Left renal pelvis (tissue), 4 donors: ENCODE results near the gene CCDC15. TPM values are rescaled to one million over a fixed set of nuclear protein-coding genes. Genes with fewer than 3 reads are reported as not detected.
"Not testable (repeated sequence)": the region's sequence is repeated elsewhere in the genome, so short reads cannot be mapped to it uniquely, and the experiment has no call there.

Source experiments
- DNase-seq, 4 donors: peaks; one replicate each; pipeline ENCODE4 v3.0.0-alpha.2; 2013; ENCODE audit warnings: low read depth in 4 of 4, low spot score in 3 of 4
- polyA plus RNA-seq, 4 donors: library from polyadenylated mRNA; unstranded; fragments of 120-200 nt; gene quantifications; one replicate each; pipeline ENCODE4 v1.2.1, GENCODE V29; 2013; ENCODE audit not compliant: insufficient read length in 4 of 4

The CCDC15 gene
- polyA plus RNA-seq, 4 donors, result 2.8 to 4.4 (median 3.9) TPM

- DNase-seq, result no peak
These were observed 126.0 kb downstream of the CCDC15 start for GRCh38 chr11:125079878-125080530.

GRCh38 chr11:125080531-125080911, 126.5 kb downstream of the CCDC15 start:
- DNase-seq, result no peak

GRCh38 chr11:125081098-125081798, 127.2 kb downstream of the CCDC15 start:
- no peak for DNase-seq

DNA sequence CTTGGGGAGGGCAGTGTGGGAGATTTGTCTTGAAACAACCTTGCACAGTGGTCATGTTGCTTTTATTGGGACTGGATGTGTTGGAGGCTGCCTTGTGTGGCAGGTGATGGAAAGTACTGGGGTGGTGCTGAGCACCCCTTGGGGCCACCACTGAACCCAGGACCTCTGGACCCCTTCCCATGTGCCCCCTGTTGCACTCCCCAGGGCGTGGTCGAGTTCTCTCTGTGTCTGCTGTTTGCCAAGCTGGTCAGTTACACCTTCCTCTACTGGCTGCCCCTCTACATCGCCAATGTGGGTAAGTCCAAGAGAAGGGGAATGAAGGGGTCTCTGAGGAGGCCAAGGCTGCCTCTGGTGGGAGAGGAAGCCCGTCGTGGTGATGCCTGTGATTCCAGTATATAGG, 128.0 kb downstream of the CCDC15 start:
- no peak for DNase-seq

DNA sequence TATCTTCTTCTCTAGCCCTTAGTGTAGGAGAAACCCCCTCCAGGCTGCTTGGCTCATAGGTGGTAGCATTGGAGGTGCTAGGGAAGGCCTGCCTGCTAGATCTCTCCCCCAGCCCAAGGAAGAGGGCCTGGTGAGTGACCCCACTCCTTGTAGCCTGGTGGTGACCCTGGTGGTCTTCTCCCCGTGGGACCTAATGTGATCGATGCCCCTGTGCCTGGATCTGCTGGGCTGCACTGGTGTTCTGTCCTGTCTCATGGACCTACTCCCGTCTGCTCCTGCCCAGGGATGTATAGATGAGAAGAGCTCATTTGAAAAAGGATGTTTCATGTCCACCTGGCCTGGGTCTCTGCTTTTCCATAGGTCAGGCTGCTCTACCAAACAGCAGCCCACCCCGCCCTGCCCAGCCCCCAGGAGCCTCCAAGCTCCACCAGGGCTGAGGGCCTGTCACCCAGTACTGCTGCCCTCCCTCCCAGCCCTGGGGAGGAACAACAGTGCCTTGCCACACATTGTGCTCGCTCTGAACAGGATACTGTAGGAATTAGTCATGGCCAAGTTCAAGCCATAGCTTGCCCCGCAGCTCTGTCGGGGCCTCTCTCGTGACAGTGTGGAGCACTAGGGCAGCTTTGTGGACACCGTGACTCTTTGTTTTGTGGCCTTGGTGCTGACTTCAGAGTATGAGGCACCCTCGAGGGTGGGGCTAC, 128.8 kb downstream of the CCDC15 start:
- no peak for DNase-seq

- DNase-seq, result no peak
These were observed 129.5 kb downstream of the CCDC15 start for GRCh38 chr11:125083312-125084056.

- no peak for DNase-seq
These were observed 130.0 kb downstream of the CCDC15 start for GRCh38 chr11:125084057-125084416.

DNA sequence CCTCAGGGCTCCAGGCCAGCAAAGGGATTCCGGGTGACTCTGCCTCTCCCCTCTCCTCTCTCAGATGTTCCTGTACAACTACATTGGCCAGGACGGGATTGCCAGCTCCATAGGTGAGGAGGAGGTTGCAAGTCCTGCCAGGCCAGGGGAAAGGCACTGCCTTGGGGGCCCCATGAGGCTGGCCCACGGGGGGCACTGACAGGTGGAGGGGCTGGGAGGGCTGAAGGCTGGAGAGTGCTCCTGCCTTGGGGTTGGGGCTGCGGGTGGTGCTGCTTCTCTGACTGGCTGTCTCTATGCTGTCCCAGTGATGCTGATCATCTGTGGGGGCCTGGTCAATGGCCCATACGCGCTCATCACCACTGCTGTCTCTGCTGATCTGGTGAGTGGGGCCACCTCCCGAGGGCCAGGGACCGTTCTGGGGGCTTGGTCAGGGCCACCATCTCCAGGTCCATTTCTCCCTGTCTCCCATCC, 130.8 kb downstream of the CCDC15 start:
- no peak for DNase-seq

DNA sequence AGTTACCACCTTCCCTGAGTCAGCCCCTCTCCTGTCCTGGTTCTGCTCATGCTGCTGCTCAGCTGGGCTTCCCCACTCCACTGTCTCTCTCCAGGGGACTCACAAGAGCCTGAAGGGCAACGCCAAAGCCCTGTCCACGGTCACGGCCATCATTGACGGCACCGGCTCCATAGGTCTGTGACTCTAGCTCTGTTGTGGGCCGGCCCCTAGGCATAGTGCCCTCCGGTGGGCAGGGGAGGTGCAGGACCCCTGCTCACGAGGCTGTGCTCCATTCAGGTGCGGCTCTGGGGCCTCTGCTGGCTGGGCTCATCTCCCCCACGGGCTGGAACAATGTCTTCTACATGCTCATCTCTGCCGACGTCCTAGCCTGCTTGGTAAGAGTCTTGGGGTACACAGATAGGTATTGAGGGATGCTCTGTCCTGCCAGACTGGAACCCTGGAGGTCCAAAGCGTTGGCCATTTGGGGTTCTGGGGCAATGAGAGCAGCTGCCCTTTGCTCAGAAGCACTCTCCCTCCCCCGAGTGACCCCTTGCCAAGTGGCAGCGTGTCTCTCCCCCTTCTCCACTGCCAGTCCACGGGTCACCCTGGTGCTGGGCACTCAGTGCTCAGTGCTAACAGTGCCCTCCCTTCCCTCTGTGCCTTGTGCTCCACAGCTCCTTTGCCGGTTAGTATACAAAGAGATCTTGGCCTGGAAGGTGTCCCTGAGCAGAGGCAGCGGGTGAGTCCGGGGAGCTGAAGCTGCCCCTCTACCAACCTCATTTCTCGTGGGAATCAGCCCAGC, 131.5 kb downstream of the CCDC15 start:
- no peak for DNase-seq

DNA sequence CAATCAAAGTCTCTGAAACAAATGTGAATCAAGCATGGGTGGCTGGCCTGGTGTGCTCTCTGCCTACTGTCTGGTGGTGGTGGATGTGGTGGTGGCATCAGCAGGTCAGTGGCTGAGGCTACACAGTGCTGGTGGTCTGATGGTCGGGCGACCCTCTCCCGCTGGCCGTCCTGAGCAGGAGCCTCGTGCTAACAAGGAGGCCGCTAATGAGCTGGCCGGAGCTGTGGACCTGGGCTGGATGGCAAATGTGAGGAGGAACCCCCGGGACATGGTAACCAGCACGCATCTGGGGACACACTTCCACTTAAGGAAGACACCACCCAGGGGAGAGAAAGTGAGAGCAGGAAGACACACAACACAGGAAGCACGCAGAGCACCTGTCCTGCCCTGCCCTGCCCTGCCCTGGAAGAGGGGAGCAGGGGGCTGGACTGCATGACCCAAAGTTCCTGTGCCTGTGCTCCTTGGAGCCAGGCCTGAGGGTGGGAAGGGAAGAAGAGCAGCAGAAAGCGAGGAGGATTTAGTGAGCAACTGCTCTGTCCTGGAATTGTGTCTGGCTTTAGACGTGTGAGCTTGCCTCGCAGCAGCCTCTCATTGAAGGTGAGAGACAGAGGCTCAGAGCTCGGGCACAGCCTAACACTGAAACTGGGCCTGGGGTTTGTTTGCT, 132.8 kb downstream of the CCDC15 start:
- no peak for DNase-seq

- no peak for DNase-seq
These were observed 134.1 kb downstream of the CCDC15 start for GRCh38 chr11:125088123-125088522.

DNA sequence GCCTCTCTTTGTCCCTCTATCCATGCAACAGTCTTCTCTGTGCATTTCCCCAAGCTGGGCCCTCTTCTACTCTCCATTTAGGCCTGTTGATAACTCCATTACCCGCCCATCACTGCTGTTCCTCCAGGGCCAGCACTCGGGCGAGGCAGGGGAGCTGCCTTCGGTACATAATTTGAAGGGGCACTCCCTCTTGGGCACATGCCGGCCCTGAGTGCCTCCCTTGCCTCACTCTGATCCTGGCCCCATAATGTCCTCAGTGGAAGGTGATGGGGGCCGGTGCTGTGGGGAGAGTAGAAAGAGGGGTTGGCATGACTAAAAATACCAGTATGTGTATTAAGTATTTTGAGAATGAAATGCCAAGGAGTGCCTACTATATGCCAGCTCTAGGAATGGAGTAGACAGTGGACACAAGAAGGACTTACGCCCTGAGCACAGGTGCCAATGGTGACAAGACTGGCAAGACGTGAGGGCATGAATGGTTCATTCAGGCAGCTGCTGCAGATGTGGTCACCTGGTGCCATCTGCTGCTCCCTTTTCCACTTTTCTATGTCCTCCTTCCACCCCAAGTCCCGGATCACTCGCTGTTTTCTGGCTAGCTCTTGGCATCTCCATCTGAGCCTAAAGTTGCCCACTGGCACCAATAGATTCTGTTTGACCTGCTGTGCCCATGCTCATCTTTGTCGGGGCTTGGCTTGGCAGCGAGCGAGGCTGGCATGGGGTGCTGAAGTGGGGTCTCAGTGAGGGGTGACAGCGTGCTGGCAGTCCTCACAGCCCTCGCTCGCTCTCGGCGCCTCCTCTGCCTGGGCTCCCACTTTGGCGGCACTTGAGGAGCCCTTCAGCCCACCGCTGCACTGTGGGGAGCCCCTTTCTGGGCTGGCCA, 134.8 kb downstream of the CCDC15 start:
- no peak for DNase-seq

DNA sequence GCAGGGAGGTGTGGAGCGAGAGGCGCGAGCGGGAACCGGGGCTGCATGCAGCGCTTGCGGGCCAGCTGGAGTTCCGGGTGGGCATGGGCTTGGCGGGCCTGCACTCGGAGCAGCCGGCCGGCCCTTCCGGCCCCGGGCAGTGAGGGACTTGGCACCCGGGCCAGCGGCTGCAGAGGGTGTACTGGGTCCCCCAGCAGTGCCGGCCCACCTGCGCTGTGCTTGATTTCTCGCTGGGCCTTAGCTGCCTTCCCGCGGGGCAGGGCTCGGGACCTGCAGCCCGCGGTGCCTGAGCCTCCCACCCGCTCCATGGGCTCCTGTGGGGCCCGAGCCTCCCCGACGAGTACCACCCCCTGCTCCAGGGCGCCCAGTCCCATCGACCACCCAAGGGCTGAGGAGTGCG, 135.5 kb downstream of the CCDC15 start:
- DNase-seq, result not testable (repeated sequence)

- DNase-seq, result not testable (repeated sequence)
These were observed 136.1 kb downstream of the CCDC15 start for GRCh38 chr11:125090151-125090550.

- DNase-seq, result no peak
These were observed 136.8 kb downstream of the CCDC15 start for GRCh38 chr11:125090816-125091215.
